ENCODE measurements around the gene FGD2. TPM values are rescaled to one million over a fixed set of nuclear protein-coding genes. Genes with fewer than 3 reads are reported as not detected.

Gene FGD2
- total RNA-seq, 1 donor from 2014 or later, result not detected

- H3K27me3 Mint-ChIP-seq (ENCODE audit: low read depth), result no peaks in the 10 kb centered on the region
- TF ChIP-seq CTCF (IDR thresholded peaks at IDR 0.05), result no peak
- no peak for DNase-seq (ENCODE audit: low spot score)
- H3K36me3 Mint-ChIP-seq (ENCODE audit: low read depth), result no peaks in the 10 kb centered on the region
- peaks cover 20% of the 10 kb centered on the region for H3K4me1 Mint-ChIP-seq (ENCODE audit: low read depth)
- no peak overlapping the region for H3K27ac Mint-ChIP-seq (ENCODE audit: unreplicated experiment)
- H3K4me3 Mint-ChIP-seq (ENCODE audit: unreplicated experiment), result no peak overlapping the region
- H3K9me3 Mint-ChIP-seq (ENCODE audit: low read depth), result no peaks in the 10 kb centered on the region
Observed at GRCh38 chr6:37016995-37017394, 11.5 kb downstream of the FGD2 start.

DNA sequence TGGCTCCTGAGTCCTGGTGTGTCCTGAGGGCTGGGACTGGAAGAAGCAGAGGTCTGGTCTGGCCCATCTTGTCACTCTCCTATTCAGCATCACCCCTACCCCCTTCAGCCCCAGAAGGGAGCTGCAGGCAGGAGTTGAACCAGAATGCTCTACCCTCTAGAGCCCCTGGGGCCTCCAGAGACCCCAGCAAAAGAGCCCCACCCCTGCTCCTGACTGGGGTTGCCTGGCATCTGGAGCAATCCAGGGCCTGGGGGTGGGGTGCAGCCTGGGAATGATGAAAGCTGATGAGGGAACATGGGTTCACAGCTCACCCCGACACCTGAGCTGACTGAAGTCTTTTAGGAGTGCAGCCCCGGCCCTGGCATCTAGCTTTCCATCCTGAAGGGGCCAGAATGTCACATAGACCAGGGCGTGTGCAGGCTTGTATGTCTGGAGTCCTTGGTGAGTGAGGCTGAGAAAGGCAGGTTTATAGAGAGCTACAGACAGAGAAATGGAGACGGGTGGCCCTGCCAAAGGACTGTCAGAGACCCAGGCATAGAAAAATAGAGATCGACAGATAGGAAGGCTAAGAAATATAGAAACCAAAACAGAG is 12.2 kb downstream of the FGD2 start:
- Mint-ChIP-seq H3K4me3 (ENCODE audit: unreplicated experiment) (peak overlapping the region; percentile 39), H3K27me3 (ENCODE audit: low read depth) (no peaks in the 10 kb centered on the region), H3K27ac (ENCODE audit: unreplicated experiment) (no peak overlapping the region), H3K36me3 (ENCODE audit: low read depth) (no peaks in the 10 kb centered on the region), H3K9me3 (ENCODE audit: low read depth) (no peaks in the 10 kb centered on the region), H3K4me1 (ENCODE audit: low read depth) (peaks cover 20% of the 10 kb centered on the region)
- TF ChIP-seq CTCF (IDR thresholded peaks at IDR 0.05), result no peak
- DNase-seq (ENCODE audit: low spot score), result no peak

- H3K27ac Mint-ChIP-seq (ENCODE audit: unreplicated experiment), result peak overlapping the region; percentile 49
- no peaks in the 10 kb centered on the region for H3K36me3 Mint-ChIP-seq (ENCODE audit: low read depth)
- no peak for DNase-seq (ENCODE audit: low spot score)
- peak; percentile 93 for TF ChIP-seq CTCF (IDR thresholded peaks at IDR 0.05)
- no peaks in the 10 kb centered on the region for H3K9me3 Mint-ChIP-seq (ENCODE audit: low read depth)
- peak overlapping the region; percentile 39 for H3K4me3 Mint-ChIP-seq (ENCODE audit: unreplicated experiment)
- H3K4me1 Mint-ChIP-seq (ENCODE audit: low read depth), result peaks cover 20% of the 10 kb centered on the region
- H3K27me3 Mint-ChIP-seq (ENCODE audit: low read depth), result no peaks in the 10 kb centered on the region
Observed at GRCh38 chr6:37018198-37019064, 13.0 kb downstream of the FGD2 start.

DNA sequence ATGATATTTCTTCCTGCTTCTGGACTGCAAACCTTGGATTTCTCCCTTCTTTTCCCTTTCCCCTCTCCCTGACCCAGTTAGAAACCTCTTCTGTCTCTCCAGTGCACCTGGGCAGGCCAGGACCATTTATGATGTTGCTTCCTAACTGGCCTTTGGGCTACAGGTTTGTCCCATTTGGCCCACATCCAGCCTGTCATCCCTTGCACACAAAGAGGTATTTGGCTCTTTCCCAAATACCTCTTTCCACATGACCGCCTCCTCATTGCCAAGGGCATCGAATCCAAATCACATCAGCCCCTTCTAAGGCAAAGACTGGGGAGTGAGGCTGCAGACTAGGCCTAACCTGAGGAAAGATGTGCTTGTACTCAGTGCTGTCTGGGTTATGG is 13.6 kb downstream of the FGD2 start:
- Mint-ChIP-seq H3K4me3 (ENCODE audit: unreplicated experiment) (no peak overlapping the region), H3K9me3 (ENCODE audit: low read depth) (no peaks in the 10 kb centered on the region), H3K27ac (ENCODE audit: unreplicated experiment) (no peak overlapping the region), H3K4me1 (ENCODE audit: low read depth) (peaks cover 20% of the 10 kb centered on the region), H3K36me3 (ENCODE audit: low read depth) (no peaks in the 10 kb centered on the region), H3K27me3 (ENCODE audit: low read depth) (no peaks in the 10 kb centered on the region)
- no peak for DNase-seq (ENCODE audit: low spot score)
- TF ChIP-seq CTCF (IDR thresholded peaks at IDR 0.05), result no peak

DNA sequence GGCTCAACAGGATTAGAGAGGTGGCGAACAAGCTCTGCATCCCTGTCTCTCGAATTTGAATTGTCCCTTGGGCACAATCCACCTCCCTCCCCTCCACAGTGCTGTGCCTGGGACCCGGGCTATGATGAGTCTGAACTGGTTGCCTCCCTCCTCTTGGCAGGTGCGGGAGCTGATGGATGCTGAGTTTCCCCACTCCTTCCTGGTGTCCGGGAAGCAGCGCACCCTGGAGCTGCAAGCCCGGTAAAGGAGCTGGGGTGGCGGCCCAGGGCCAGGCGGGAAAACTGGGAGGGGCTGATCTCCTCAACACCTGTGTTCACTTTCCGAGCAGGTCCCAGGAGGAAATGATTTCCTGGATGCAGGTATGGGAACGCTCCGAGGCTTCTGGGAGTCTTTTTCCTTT is 14.9 kb downstream of the FGD2 start:
- TF ChIP-seq CTCF (IDR thresholded peaks at IDR 0.05), result no peak
- Mint-ChIP-seq H3K36me3 (ENCODE audit: low read depth) (no peaks in the 10 kb centered on the region), H3K9me3 (ENCODE audit: low read depth) (no peaks in the 10 kb centered on the region), H3K4me1 (ENCODE audit: low read depth) (peaks cover 29% of the 10 kb centered on the region), H3K4me3 (ENCODE audit: unreplicated experiment) (no peak overlapping the region), H3K27me3 (ENCODE audit: low read depth) (no peaks in the 10 kb centered on the region), H3K27ac (ENCODE audit: unreplicated experiment) (no peak overlapping the region)
- no peak for DNase-seq (ENCODE audit: low spot score)

Data from chondrocyte (in vitro differentiated cells).